ENCODE results near the gene RAET1G.
"Not testable (repeated sequence)": the region's sequence is repeated elsewhere in the genome, so short reads cannot be mapped to it uniquely, and the experiment has no call there.

The RAET1G gene

GRCh38 chr6:149913085-149913484 is 9.8 kb downstream of the RAET1G start:
- H3K4me3 ChIP-seq (ENCODE audit: low read depth, low read length): no peak overlapping the region
- H3K27me3 ChIP-seq: peaks cover 3% of the 10 kb centered on the region; the same call in 1 of the 2 replicates
- TF ChIP-seq, protein P1, sequence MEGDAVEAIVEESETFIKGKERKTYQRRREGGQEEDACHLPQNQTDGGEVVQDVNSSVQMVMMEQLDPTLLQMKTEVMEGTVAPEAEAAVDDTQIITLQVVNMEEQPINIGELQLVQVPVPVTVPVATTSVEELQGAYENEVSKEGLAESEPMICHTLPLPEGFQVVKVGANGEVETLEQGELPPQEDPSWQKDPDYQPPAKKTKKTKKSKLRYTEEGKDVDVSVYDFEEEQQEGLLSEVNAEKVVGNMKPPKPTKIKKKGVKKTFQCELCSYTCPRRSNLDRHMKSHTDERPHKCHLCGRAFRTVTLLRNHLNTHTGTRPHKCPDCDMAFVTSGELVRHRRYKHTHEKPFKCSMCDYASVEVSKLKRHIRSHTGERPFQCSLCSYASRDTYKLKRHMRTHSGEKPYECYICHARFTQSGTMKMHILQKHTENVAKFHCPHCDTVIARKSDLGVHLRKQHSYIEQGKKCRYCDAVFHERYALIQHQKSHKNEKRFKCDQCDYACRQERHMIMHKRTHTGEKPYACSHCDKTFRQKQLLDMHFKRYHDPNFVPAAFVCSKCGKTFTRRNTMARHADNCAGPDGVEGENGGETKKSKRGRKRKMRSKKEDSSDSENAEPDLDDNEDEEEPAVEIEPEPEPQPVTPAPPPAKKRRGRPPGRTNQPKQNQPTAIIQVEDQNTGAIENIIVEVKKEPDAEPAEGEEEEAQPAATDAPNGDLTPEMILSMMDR (IDR thresholded peaks at IDR 0.05; ENCODE audit: low read depth, low read length): no peak
- H3K9me3 ChIP-seq: no peaks in the 10 kb centered on the region
- DNase-seq: no peak
- H3K36me3 ChIP-seq: no peaks in the 10 kb centered on the region
- no peaks in the 10 kb centered on the region for H3K4me1 ChIP-seq

- H3K36me3 ChIP-seq; H3K4me1 ChIP-seq; DNase-seq; H3K9me3 ChIP-seq; H3K4me3 ChIP-seq (ENCODE audit: low read depth, low read length); H3K27me3 ChIP-seq: not testable (repeated sequence)
These were observed 10.2 kb downstream of the RAET1G start for GRCh38 chr6:149912680-149913079.

DNA sequence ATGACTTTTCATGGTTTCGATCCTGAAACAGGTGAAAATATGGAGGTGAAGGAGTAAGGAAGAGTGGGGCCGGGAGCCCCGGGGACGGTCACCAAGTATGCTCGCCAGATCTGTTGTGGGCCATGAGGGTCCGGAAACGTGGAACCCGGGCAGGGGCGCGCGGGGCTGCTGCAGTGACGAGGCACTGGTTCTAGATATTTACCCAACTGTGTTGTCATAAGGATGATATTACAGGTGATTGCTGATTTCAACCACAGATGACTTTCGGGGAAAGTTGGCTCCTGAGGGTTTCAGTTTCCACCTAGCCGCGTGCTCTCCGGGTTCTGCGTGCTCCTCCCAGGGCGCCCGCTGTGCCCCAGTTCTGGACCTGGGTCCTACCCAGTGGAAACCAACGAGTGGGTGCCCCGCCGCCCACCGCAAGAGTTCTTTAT is 12.2 kb downstream of the RAET1G start:
- Histone ChIP-seq H3K36me3 (no peaks in the 10 kb centered on the region), H3K27me3 (peaks cover 3% of the 10 kb centered on the region; the same call in 1 of the 2 replicates), H3K4me1 (peaks cover 4% of the 10 kb centered on the region), H3K9me3 (no peaks in the 10 kb centered on the region), H3K4me3 (ENCODE audit: low read depth, low read length) (no peak overlapping the region)
- DNase-seq: no peak
- TF ChIP-seq, protein P1 (IDR thresholded peaks at IDR 0.05; ENCODE audit: low read depth, low read length): no peak

GRCh38 chr6:149909701-149910470 is 13.0 kb downstream of the RAET1G start:
- H3K4me1 ChIP-seq: peaks cover 6% of the 10 kb centered on the region
- no peak for DNase-seq
- no peaks in the 10 kb centered on the region for H3K9me3 ChIP-seq
- H3K27me3 ChIP-seq: peaks cover 3% of the 10 kb centered on the region; the same call in 1 of the 2 replicates
- H3K4me3 ChIP-seq (ENCODE audit: low read depth, low read length): no peak overlapping the region
- TF ChIP-seq, protein P1 (IDR thresholded peaks at IDR 0.05; ENCODE audit: low read depth, low read length): no peak
- H3K36me3 ChIP-seq: no peaks in the 10 kb centered on the region

GRCh38 chr6:149908480-149908879 is 14.4 kb downstream of the RAET1G start:
- H3K27me3 ChIP-seq; DNase-seq; H3K36me3 ChIP-seq; H3K9me3 ChIP-seq; H3K4me3 ChIP-seq (ENCODE audit: low read depth, low read length); H3K4me1 ChIP-seq: not testable (repeated sequence)

DNA sequence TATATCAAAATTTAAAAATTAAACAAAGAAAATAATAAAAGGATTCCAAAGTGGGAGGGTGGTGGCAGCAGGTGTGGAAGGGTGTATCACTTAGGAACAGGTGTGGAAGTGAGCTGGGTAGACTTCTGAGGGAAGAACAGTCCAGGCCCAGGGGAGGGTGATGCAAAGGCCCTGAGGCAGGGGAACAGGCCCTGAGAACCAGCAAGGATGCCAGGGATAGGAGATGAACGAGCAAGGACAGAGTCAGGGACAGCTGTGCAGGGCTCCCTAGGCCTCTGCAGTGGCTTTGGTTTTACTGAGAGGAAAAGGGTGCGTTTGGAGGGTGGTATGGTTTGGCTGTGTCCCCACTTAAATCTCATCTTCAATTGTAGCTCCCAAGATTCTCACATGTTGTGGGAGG is 15.6 kb downstream of the RAET1G start:
- Histone ChIP-seq H3K4me1 (peaks cover 6% of the 10 kb centered on the region), H3K27me3 (peaks cover 3% of the 10 kb centered on the region; the same call in 1 of the 2 replicates)
- TF ChIP-seq, protein P1 (IDR thresholded peaks at IDR 0.05; ENCODE audit: low read depth, low read length): no peak

GRCh38 chr6:149906405-149906804 is 16.5 kb downstream of the RAET1G start:
- Histone ChIP-seq H3K27me3 (peaks cover under 1% of the 10 kb centered on the region; the same call in 1 of the 2 replicates), H3K4me3 (ENCODE audit: low read depth, low read length) (no peak overlapping the region), H3K9me3 (no peaks in the 10 kb centered on the region), H3K36me3 (no peaks in the 10 kb centered on the region), H3K4me1 (peaks cover 6% of the 10 kb centered on the region)
- TF ChIP-seq, protein P1 (IDR thresholded peaks at IDR 0.05; ENCODE audit: low read depth, low read length): no peak
- no peak for DNase-seq

More for the DNA sequence above, 15.6 kb downstream of the RAET1G start:
- Histone ChIP-seq H3K9me3 (no peaks in the 10 kb centered on the region), H3K36me3 (no peaks in the 10 kb centered on the region), H3K4me3 (ENCODE audit: low read depth, low read length) (no peak overlapping the region)
- DNase-seq: no peak

Data from BE2C (cell line).